BE2C (cell line): ENCODE data around the gene ZNF384.

Experiments
- DNase-seq: peaks from one replicate; pipeline ENCODE4 v3.0.0-alpha.2; 2020
- H3K27me3 ChIP-seq: fragments of 250-450 bp; sonication (Bioruptor Pico); 2 replicates; pipeline ENCODE4 v1.5.1; 2020; ENCODE audit warnings: mild to moderate bottlenecking
- H3K36me3 ChIP-seq: fragments of 250-450 bp; sonication (Bioruptor Pico); 2 replicates; pipeline ENCODE4 v1.5.1; 2020; ENCODE audit warnings: mild to moderate bottlenecking
- H3K4me1 ChIP-seq: fragments of 250-450 bp; sonication (Bioruptor Pico); 2 replicates; pipeline ENCODE4 v1.5.1; 2020
- H3K4me3 ChIP-seq: 2 replicates; pipeline ENCODE4 v1.5.1; 2011; ENCODE audit warnings: low read depth, low read length
- H3K9me3 ChIP-seq: fragments of 250-450 bp; sonication (Bioruptor Pico); 2 replicates; pipeline ENCODE4 v1.5.1; 2020
- TF ChIP-seq, protein P1 (sequence below): IDR thresholded peaks from 2 replicates; pipeline ENCODE4 v1.5.1; 2012; ENCODE audit warnings: mild to moderate bottlenecking, low read depth, low read length

ZNF384 gene

GRCh38 chr12:6694701-6695100 is 5.5 kb upstream of the ZNF384 start:
- TF ChIP-seq, protein P1, sequence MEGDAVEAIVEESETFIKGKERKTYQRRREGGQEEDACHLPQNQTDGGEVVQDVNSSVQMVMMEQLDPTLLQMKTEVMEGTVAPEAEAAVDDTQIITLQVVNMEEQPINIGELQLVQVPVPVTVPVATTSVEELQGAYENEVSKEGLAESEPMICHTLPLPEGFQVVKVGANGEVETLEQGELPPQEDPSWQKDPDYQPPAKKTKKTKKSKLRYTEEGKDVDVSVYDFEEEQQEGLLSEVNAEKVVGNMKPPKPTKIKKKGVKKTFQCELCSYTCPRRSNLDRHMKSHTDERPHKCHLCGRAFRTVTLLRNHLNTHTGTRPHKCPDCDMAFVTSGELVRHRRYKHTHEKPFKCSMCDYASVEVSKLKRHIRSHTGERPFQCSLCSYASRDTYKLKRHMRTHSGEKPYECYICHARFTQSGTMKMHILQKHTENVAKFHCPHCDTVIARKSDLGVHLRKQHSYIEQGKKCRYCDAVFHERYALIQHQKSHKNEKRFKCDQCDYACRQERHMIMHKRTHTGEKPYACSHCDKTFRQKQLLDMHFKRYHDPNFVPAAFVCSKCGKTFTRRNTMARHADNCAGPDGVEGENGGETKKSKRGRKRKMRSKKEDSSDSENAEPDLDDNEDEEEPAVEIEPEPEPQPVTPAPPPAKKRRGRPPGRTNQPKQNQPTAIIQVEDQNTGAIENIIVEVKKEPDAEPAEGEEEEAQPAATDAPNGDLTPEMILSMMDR: no peak
- DNase-seq: no peak
- no peaks in the 10 kb centered on the region for H3K27me3 ChIP-seq
- no peaks in the 10 kb centered on the region for H3K4me1 ChIP-seq
- no peaks in the 10 kb centered on the region for H3K9me3 ChIP-seq
- H3K4me3 ChIP-seq: no peak overlapping the region
- H3K36me3 ChIP-seq: no peaks in the 10 kb centered on the region

DNA sequence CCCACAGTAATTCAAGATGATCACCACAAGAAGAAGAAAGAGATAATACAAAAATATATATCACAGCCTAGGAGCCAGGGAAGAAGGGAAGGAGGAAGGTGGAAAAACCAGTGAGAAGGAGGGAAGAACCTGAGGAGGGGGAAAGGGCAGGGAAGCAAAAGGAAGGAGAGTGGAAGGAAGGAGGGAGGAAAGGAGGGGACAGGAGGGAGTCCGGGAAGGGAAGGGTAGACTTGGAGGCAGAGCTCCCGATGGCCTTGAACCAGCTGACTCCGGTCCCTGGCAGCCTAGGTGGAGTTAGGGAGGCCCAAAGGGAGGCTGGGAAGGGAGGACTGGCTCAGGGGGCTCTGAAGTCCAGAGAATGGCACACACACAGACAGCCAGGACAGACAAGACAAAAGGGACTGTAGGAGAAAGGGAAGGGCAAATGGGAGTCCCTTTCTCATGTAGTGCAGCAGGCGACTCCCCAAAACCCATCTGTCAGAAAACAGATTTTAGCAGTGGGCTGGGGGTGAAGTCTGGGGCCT is 4.7 kb upstream of the ZNF384 start:
- H3K27me3 ChIP-seq: no peaks in the 10 kb centered on the region
- TF ChIP-seq, protein P1: no peak
- no peak for DNase-seq
- H3K36me3 ChIP-seq: no peaks in the 10 kb centered on the region
- no peaks in the 10 kb centered on the region for H3K9me3 ChIP-seq
- H3K4me1 ChIP-seq: no peaks in the 10 kb centered on the region
- H3K4me3 ChIP-seq: no peak overlapping the region

DNA sequence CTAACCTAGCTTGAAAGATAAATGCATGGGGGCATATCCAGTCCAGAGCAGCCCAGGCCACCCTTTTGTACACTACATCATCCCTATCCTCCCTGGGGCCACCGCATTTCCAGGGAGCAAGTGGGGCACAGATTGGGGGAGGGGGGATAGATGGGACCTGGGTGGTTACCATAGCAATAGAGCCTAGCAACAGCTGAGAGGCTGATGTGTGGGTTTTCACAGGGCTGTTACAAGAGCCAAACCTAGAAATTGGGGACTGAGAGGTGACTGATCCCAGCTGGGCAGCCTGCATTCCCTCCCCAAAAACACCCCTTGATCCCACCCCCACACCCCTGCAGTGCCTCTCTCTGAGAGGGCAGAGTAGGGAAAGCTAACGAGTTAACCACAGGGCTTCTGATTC is 3.7 kb upstream of the ZNF384 start:
- H3K27me3 ChIP-seq: no peaks in the 10 kb centered on the region
- no peaks in the 10 kb centered on the region for H3K4me1 ChIP-seq
- TF ChIP-seq, protein P1: no peak
- no peaks in the 10 kb centered on the region for H3K9me3 ChIP-seq
- no peaks in the 10 kb centered on the region for H3K36me3 ChIP-seq
- no peak for DNase-seq
- no peak overlapping the region for H3K4me3 ChIP-seq

DNA sequence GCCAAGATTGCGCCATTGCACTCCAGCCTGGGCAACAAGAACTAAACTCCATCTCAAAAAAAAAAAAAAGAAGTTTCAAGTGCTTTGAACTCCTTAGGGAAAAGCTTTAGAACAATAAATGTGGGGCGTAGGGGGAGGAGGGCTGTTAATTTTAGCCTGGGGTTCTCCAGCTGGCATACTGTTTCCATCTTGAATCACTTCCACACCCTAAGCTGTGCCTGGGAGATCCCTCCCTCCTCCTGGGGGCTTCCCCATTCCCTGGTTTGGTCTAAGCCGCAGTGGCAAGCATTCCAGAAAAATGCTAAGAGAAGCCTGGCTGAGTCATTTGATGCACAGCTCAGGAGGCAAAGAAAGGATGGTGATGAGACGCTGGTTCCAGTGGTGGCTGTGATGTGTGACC is 2.3 kb upstream of the ZNF384 start:
- Histone ChIP-seq H3K27me3 (no peaks in the 10 kb centered on the region), H3K4me3 (no peak overlapping the region), H3K4me1 (no peaks in the 10 kb centered on the region), H3K36me3 (no peaks in the 10 kb centered on the region; the same call in 1 of the 2 replicates), H3K9me3 (no peaks in the 10 kb centered on the region)
- TF ChIP-seq, protein P1: no peak
- DNase-seq: no peak

GRCh38 chr12:6688543-6688998 is 604 bp downstream of the ZNF384 start:
- DNase-seq: peak; percentile 35
- TF ChIP-seq, protein P1: no peak
- H3K4me1 ChIP-seq: no peaks in the 10 kb centered on the region
- H3K4me3 ChIP-seq: peak overlapping the region; percentile 79
- H3K9me3 ChIP-seq: no peaks in the 10 kb centered on the region
- peaks cover 17% of the 10 kb centered on the region for H3K36me3 ChIP-seq
- H3K27me3 ChIP-seq: no peaks in the 10 kb centered on the region

DNA sequence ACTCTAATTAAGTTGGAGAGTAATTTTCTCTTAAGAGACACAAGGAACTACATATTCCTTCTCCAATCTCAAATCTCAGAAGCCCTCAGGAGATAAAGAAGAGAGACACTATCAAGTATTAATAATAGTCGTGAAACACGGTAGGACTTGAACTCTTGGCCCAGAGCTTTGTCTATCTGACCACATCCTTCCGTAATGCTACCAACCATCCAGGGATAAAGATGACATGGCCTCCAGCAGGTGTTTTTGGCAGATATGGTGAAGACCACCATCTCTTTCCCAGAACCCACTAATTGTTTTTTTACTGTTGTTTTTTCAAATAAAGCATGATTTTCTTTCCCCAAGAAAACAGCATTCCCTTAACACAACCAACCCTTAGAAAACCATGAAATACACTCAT is 3.4 kb downstream of the ZNF384 start:
- H3K4me3 ChIP-seq: no peak overlapping the region
- TF ChIP-seq, protein P1: no peak
- DNase-seq: no peak
- H3K4me1 ChIP-seq: no peaks in the 10 kb centered on the region
- no peaks in the 10 kb centered on the region for H3K27me3 ChIP-seq
- H3K9me3 ChIP-seq: no peaks in the 10 kb centered on the region
- H3K36me3 ChIP-seq: peaks cover 17% of the 10 kb centered on the region
